HCT116 (cell line): ENCODE measurements around the gene ERVMER34-1. TPM values are rescaled to one million over a fixed set of nuclear protein-coding genes. Genes with fewer than 3 reads are reported as not detected.

Source experiments
- ATAC-seq: fragments of 200-7000 bp; cut with Tn5 transposase; 2 replicates; pipeline ENCODE4 v1.9.1; 2020; ENCODE audit warnings: mild to moderate bottlenecking, moderate library complexity
- BruUV-seq: library from RNA; stranded (reverse); fragments of 400-500 nt; replicated peaks from 2 replicates; lab custom pipeline; 2021; lab: Mats Ljungman, UMichigan
- CTCF ChIA-PET: fragments of 300-600 bp; sonication (Branson Sonifier 250); formaldehyde crosslinking; loops from one replicate; lab custom pipeline; 2021; ENCODE audit warnings: antibody characterized with exemption; lab: Charles Lee
- POLR2A ChIA-PET: fragments of 300-600, 350-600 bp; sonication (Branson Sonifier 250); formaldehyde crosslinking; loops from one replicate; lab custom pipeline; 2021; ENCODE audit warnings: antibody characterized with exemption; lab: Charles Lee
- RAD21 ChIA-PET, 2 experiments: fragments of 300-600 bp; sonication (Branson Sonifier 250); formaldehyde crosslinking; loops; one replicate each; lab custom pipeline; 2023; ENCODE audit warnings: low total read pairs in 2 of 2; ENCODE audit not compliant: uncharacterized antibody in 2 of 2, unreplicated experiment in 2 of 2, low non-redundant PET in 1 of 2; lab: Charles Lee
- DNase-seq: peaks from one replicate; pipeline ENCODE4 v3.0.0-alpha.2; 2010; ENCODE audit warnings: low read depth, low spot score
- H2AFZ ChIP-seq: fragments of 200-600 bp; shearing (Covaris generic), sonication (generic); 2 replicates; pipeline ENCODE4 v1.6.1; 2017; ENCODE audit warnings: low read depth, mixed run types, mixed read lengths, antibody characterized with exemption, low read length; ENCODE audit not compliant: poor library complexity, severe bottlenecking
- H3K27ac ChIP-seq: 2 replicates; pipeline ENCODE4 v1.5.1; 2012; ENCODE audit warnings: low read depth, low read length
- H3K27me3 ChIP-seq: fragments of 200-600 bp; sonication (generic); 2 replicates; pipeline ENCODE4 v1.6.1; 2016; ENCODE audit warnings: mixed run types, low read length, mixed read lengths; ENCODE audit not compliant: insufficient read depth
- H3K36me3 ChIP-seq, 2 experiments: fragments of 200-500 bp in 1 of 2; fragments of 200-600 bp in 1 of 2; sonication (Bioruptor generic) in 1 of 2; sonication (generic) in 1 of 2; 2 replicates each; pipeline versions ENCODE4 v1.5.1 to v1.6.1; 2014 to 2016; ENCODE audit warnings: low read length in 2 of 2, inconsistent platforms in 1 of 2, mixed read lengths in 1 of 2, mixed run types in 1 of 2; ENCODE audit not compliant: insufficient read depth in 2 of 2, control insufficient read depth in 1 of 2
- H3K4me1 ChIP-seq, 2 experiments: fragments of 200-600 bp in 1 of 2; sonication (generic) in 1 of 2; 2 replicates each; pipeline versions ENCODE4 v1.5.1 to v1.6.1; 2012 to 2017; ENCODE audit warnings: low read length in 2 of 2, inconsistent platforms in 1 of 2, mild to moderate bottlenecking in 1 of 2, mixed read lengths in 1 of 2, mixed run types in 1 of 2, moderate library complexity in 1 of 2; ENCODE audit not compliant: insufficient read depth in 2 of 2, control insufficient read depth in 1 of 2
- H3K4me2 ChIP-seq: fragments of 200-600 bp; sonication (generic); 2 replicates; pipeline ENCODE4 v1.6.1; 2017; ENCODE audit warnings: mixed run types, low read length, mixed read lengths
- H3K4me3 ChIP-seq, 2 experiments: fragments of 200-600 bp in 1 of 2; sonication (generic) in 1 of 2; replicated peaks in 1 of 2; 2 replicates each; pipeline ENCODE4 v1.5.1; 2011 to 2016; ENCODE audit warnings: low read length in 2 of 2, control low read depth in 1 of 2, low read depth in 1 of 2, mild to moderate bottlenecking in 1 of 2, mixed read lengths in 1 of 2, mixed run types in 1 of 2
- H3K79me2 ChIP-seq: fragments of 200-600 bp; sonication (generic); 2 replicates; pipeline ENCODE4 v1.6.1; 2017; ENCODE audit warnings: mild to moderate bottlenecking, mixed run types, low read length, moderate library complexity, mixed read lengths; ENCODE audit not compliant: insufficient read depth
- H3K9ac ChIP-seq: fragments of 200-600 bp; sonication (generic); 2 replicates; pipeline ENCODE4 v1.6.1; 2016; ENCODE audit warnings: low read length, mixed read lengths
- H3K9me2 ChIP-seq: fragments of 200-600 bp; sonication (generic), shearing (Covaris generic); 2 replicates; pipeline ENCODE4 v1.6.1; 2017; ENCODE audit warnings: mixed run types, mild to moderate bottlenecking, moderate library complexity; ENCODE audit not compliant: insufficient read depth
- H3K9me3 ChIP-seq, 2 experiments: fragments of 200-500 bp in 1 of 2; fragments of 200-600 bp in 1 of 2; sonication (Bioruptor generic) in 1 of 2; sonication (generic) in 1 of 2; 2 replicates each; pipeline ENCODE4 v1.6.1; 2014 to 2017; ENCODE audit warnings: low read length in 2 of 2, mixed read lengths in 2 of 2, inconsistent platforms in 1 of 2, low read depth in 1 of 2, mild to moderate bottlenecking in 1 of 2, mixed run types in 1 of 2, moderate library complexity in 1 of 2; ENCODE audit not compliant: control insufficient read depth in 1 of 2, insufficient read depth in 1 of 2
- H4K20me1 ChIP-seq: fragments of 200-600 bp; sonication (generic), shearing (Covaris generic); 2 replicates; pipeline ENCODE4 v1.6.1; 2017; ENCODE audit warnings: mixed run types, mild to moderate bottlenecking, moderate library complexity; ENCODE audit not compliant: insufficient read depth
- ATF3 ChIP-seq: IDR thresholded peaks from 2 replicates; pipeline ENCODE4 v1.6.1; 2012
- CEBPB ChIP-seq: IDR thresholded peaks from 2 replicates; pipeline ENCODE4 v1.6.1; 2012; ENCODE audit warnings: low read depth
- CTCF ChIP-seq, 3 experiments: fragments of 200-600 bp in 1 of 3; sonication (generic) in 1 of 3; IDR thresholded peaks in 2 of 3; conservative IDR thresholded peaks in 1 of 3; 2 replicates each; pipeline ENCODE4 v1.5.1; 2012 to 2017; ENCODE audit warnings: low read depth in 2 of 3, low read length in 2 of 3, antibody characterized with exemption in 1 of 3, borderline replicate concordance in 1 of 3, control low read depth in 1 of 3, mild to moderate bottlenecking in 1 of 3, mixed read lengths in 1 of 3, mixed run types in 1 of 3, moderate library complexity in 1 of 3; ENCODE audit not compliant: insufficient read depth in 1 of 3
- EGR1 ChIP-seq: IDR thresholded peaks from 2 replicates; pipeline ENCODE4 v1.6.1; 2012; ENCODE audit warnings: low read depth
- ELF1 ChIP-seq: IDR thresholded peaks from 2 replicates; pipeline ENCODE4 v1.6.1; 2012; ENCODE audit warnings: low read depth, borderline replicate concordance
- EZH2 ChIP-seq: fragments of 200-600 bp; sonication (generic); IDR thresholded peaks from 2 replicates; pipeline ENCODE4 v1.6.1; 2017; ENCODE audit warnings: antibody characterized with exemption, mixed run types
- FOSL1 ChIP-seq: IDR thresholded peaks from 2 replicates; pipeline ENCODE4 v1.6.1; 2012; ENCODE audit warnings: low read depth
- JUND ChIP-seq: IDR thresholded peaks from 2 replicates; pipeline ENCODE4 v1.6.1; 2012
- POLR2A ChIP-seq: IDR thresholded peaks from 2 replicates; pipeline ENCODE4 v1.7.0; 2011; ENCODE audit warnings: borderline replicate concordance; ENCODE audit not compliant: insufficient read depth, insufficient read length; ENCODE audit errors: extremely low read depth
- POLR2AphosphoS5 ChIP-seq: IDR thresholded peaks from 2 replicates; pipeline ENCODE4 v1.6.1; 2011; ENCODE audit warnings: mild to moderate bottlenecking, low read depth, low read length, moderate library complexity
- SP1 ChIP-seq: IDR thresholded peaks from 2 replicates; pipeline ENCODE4 v1.6.1; 2012; ENCODE audit warnings: low read depth
- SRF ChIP-seq: IDR thresholded peaks from 2 replicates; pipeline ENCODE4 v1.6.1; 2012; ENCODE audit warnings: low read depth
- TCF7L2 ChIP-seq: IDR thresholded peaks from 2 replicates; pipeline ENCODE4 v1.7.0; 2011; ENCODE audit warnings: borderline replicate concordance, inconsistent platforms; ENCODE audit not compliant: insufficient read depth, insufficient read length; ENCODE audit errors: extremely low read depth
- YY1 ChIP-seq: IDR thresholded peaks from 2 replicates; pipeline ENCODE4 v1.6.1; 2011; ENCODE audit warnings: low read length, low read depth, moderate library complexity, mild to moderate bottlenecking; ENCODE audit not compliant: insufficient replicate concordance; ENCODE audit errors: extremely low read depth
- ZNF274 ChIP-seq: fragments of 200-500 bp; sonication (Bioruptor generic); IDR thresholded peaks from 2 replicates; pipeline ENCODE4 v1.6.1; 2014; ENCODE audit warnings: mild to moderate bottlenecking, low read depth, low read length, inconsistent platforms
- intact Hi-C: fragments of 100-400 bp; cut with micrococcal nuclease; formaldehyde crosslinking; loops from 2 replicates; pipeline ENCODE4 v1.10.0; 2022
- total RNA-seq: library from RNA; stranded (reverse); gene quantifications from one replicate; pipeline ENCODE4 v1.2.1, GENCODE V29; 2021; ENCODE audit not compliant: unreplicated experiment

The ERVMER34-1 gene
- total RNA-seq, 1 experiment from 2014 or later, result 17.5 TPM

- no peaks in the 10 kb centered on the region for H4K20me1 ChIP-seq
- no peak overlapping the region for H3K4me3 ChIP-seq
- intact Hi-C loops, result no loop called here
- BruUV-seq, result no TSS peak
- no peaks in the 10 kb centered on the region for H3K27me3 ChIP-seq
- ATAC-seq (no peak), DNase-seq (no peak)
- no peaks in the 10 kb centered on the region for H3K9me3 ChIP-seq
- no peaks in the 10 kb centered on the region for H3K79me2 ChIP-seq
- no peaks in the 10 kb centered on the region for H3K4me1 ChIP-seq
- H3K4me2 ChIP-seq, result no peak overlapping the region
- ChIA-PET CTCF (no interaction called here), POLR2A (no interaction called here), RAD21 (no interaction called here)
- H2AFZ ChIP-seq, result no peak overlapping the region
- no peaks in the 10 kb centered on the region for H3K36me3 ChIP-seq
- no peak overlapping the region for H3K27ac ChIP-seq
- H3K9me2 ChIP-seq, result no peaks in the 10 kb centered on the region
- no peak overlapping the region for H3K9ac ChIP-seq
- TF ChIP-seq TCF7L2 (no peak), JUND (no peak), SRF (no peak), EGR1 (no peak), POLR2A (no peak), SP1 (no peak), YY1 (no peak), ZNF274 (no peak), ELF1 (no peak)
Observed at GRCh38 chr4:52795533-52795932, 44.3 kb upstream of the ERVMER34-1 start.

GRCh38 chr4:52791936-52792335 lies 40.7 kb upstream of the ERVMER34-1 start:
- ChIA-PET CTCF (no interaction called here), RAD21 (no interaction called here), POLR2A (no interaction called here)
- H3K4me2 ChIP-seq, result no peak overlapping the region
- H2AFZ ChIP-seq, result no peak overlapping the region
- no peak overlapping the region for H3K9ac ChIP-seq
- DNase-seq, result no peak
- BruUV-seq, result no TSS peak
- no peaks in the 10 kb centered on the region for H4K20me1 ChIP-seq
- H3K36me3 ChIP-seq, result no peaks in the 10 kb centered on the region
- H3K79me2 ChIP-seq, result no peaks in the 10 kb centered on the region
- no peaks in the 10 kb centered on the region for H3K9me2 ChIP-seq
- no peak for ATAC-seq
- no peak for TF ChIP-seq ATF3
- no peak for TF ChIP-seq CTCF (IDR thresholded peaks at IDR 0.05 in 2 of 3, conservative IDR thresholded peaks at IDR 0.05 in 1 of 3; ENCODE audit: borderline replicate concordance in 1 of 3, insufficient read depth in 1 of 3, low read depth in 2 of 3, low read length in 2 of 3)
- no peak for TF ChIP-seq ELF1
- TF ChIP-seq FOSL1, result no peak
- TF ChIP-seq CEBPB, result no peak
- no peak for TF ChIP-seq POLR2A
- no peak for TF ChIP-seq SRF
- TF ChIP-seq SP1, result no peak
- TF ChIP-seq EZH2, result no peak
- TF ChIP-seq POLR2AphosphoS5, result no peak
- H3K4me1 ChIP-seq, result no peaks in the 10 kb centered on the region
- intact Hi-C loops, result no loop called here
- no peaks in the 10 kb centered on the region for H3K9me3 ChIP-seq
- H3K4me3 ChIP-seq, result no peak overlapping the region
- H3K27ac ChIP-seq, result no peak overlapping the region
- H3K27me3 ChIP-seq, result no peaks in the 10 kb centered on the region
